Activated CD4-positive, alpha-beta T cell treated with anti-CD3 and anti-CD28 coated beads, Interleukin-2, Interleukin-6, amounts not matched to agents 100 ng/mL and 50 ng/mL, durations not matched to agents 16 hours and 8 hours (primary cell): ENCODE data around the gene GRIK3.

Experiments used
- DNase-seq: peaks from one replicate; pipeline ENCODE4 v3.0.0-alpha.2; 2020

Gene GRIK3

DNA sequence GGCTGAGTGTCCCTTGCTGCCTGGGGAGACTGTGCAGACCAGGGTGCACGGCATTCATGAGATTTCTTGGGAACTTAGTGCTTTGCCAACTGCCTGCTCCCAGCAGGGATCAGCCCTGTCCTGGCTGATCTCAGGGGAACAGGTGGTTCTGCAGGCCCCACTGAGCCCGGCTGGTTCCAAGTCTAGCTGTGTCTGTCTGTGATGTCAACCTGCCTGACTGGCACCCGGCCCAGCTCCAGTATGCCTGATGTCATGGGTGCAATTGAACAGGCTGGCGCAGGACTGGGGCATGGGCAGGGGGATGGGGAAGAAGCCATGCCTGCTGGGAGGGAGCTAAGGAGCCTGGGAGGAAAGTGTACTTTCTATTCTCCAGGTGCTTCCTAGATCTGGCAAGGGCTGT is 227.1 kb downstream of the GRIK3 start:
- no peak for DNase-seq

DNA sequence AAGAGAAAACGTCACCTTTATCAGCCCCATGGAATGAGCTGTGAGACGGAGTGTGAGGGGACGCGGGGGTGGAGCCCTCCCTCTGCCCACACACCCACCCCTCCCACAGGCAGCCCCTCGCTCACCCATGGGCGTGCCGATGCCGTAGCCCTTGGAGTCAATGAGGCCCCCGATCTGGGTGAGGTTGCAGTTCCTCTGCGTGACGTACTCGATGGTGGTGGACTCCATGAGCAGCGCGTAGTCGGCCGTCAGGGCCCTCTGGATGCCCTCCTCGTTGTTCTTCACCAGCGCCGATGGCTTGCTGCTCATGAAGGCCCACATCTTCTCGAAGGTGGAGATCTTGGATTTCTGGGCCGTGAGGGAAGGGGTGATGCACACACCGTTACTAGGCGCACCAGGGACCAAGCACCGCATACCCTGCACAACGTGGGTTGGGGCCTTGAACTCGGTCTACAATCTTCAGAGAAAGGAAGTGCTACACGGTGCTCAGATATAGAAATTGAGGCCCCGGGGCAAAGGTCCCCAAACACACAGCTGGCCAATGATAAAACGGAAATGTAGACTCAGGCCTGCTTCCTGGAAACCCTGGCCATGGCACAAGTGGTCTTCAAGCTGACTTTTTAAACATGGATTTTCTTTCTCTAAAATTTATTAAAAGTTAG is 228.2 kb downstream of the GRIK3 start:
- no peak for DNase-seq

DNA sequence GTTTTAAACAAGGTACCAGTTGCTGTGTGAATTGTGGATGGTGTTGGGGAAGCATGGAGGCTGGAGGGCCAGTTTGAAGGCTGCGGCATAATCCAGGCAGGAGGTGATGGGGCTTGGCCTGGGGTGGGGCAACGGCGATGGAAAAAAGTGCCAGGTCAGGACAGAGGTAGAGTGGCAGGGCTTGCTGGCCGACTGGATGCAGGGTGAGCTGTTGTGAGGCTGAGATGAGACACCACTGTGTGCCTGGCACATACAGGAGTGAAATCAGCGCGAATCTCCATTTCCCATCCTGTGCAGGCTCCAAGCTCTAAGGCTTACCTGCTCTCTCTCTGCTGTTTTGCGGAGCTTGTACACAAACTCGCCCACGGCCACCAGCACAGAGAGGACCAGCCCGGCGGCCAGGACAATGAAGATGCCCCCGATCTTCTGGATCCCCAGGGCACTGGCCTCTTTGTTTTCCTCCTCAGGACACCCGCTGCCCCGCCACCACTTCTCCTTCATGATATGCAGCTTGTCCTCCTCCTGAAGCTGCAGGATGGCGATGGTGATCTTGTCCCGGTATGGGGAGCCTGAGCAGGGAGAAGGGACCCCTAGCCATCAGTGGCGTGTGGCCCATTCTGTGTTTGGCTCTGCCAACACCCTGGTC is 229.5 kb downstream of the GRIK3 start:
- DNase-seq, result no peak

DNA sequence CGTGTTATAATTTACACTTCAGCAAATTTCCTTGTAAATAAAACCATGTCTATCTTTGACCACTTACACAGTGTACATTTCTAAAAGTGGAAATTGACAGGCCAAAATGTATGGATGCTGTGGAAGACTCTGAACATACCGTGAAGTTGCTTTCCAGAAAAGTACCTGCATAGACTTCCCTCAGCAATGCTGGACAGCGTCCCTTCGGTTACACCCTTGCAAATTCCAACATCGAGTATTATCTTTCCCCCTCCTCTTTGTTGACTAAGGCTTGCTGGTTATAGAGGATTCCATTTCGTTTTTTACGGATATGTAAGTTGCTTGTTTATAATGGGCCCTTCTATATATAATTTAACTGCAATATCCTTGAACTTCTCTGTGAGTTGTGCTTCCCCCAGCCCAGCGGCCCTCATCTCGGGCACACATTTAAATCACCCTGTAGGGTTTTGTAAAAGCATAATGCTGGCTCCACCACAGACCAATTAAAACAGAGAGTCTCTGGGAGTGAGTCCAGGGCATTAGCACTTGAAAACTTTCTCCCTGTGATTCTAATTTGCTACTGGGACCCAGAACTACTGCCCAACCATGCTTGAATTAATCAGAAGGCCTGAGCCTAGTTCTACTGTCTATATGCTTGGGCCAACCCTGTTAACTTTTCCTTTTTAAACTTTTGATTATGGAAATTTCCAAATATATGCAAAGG is 230.3 kb downstream of the GRIK3 start:
- no peak for DNase-seq

DNA sequence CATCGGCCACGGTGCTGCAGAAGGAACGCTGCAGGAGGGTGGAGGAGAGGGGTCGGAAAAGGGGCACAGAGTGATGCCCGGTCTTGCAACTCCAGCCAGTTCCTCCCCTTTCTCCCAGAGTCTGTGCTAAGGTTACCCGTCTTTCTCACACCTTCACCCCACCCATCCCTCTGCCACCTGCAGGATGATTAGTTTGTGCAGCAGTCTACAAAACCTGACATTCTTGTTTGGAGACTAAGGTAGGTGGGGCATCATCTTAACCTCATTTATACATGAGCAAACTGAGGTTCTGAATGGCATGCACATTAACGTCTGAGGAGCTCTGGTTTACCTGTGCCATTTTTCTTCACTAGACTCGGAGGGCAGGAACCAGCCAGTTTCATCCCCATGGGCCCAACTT is 232.3 kb downstream of the GRIK3 start:
- DNase-seq, result no peak

DNA sequence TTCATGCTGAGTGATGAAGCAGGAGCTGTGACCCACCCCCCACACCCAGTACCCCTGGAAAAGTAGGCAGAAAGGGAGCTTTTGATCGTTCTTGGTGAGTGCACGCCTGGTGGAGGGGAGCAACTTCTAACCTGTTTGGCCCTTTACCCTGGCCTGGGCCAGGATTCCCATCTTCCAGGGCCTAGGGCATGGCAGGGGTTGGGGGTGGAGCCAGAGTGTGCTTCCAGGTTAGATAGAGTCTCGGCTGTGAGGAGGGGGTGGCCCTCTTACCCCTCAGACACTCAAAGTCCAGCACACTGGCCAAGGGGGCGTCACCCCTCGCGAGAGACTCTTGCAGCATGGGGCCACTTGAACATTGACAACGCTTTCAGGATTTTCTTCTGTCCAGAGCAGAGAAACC is 236.6 kb downstream of the GRIK3 start:
- no peak for DNase-seq

GRCh38 chr1:36796733-36797132 is 237.6 kb downstream of the GRIK3 start:
- DNase-seq, result no peak

DNA sequence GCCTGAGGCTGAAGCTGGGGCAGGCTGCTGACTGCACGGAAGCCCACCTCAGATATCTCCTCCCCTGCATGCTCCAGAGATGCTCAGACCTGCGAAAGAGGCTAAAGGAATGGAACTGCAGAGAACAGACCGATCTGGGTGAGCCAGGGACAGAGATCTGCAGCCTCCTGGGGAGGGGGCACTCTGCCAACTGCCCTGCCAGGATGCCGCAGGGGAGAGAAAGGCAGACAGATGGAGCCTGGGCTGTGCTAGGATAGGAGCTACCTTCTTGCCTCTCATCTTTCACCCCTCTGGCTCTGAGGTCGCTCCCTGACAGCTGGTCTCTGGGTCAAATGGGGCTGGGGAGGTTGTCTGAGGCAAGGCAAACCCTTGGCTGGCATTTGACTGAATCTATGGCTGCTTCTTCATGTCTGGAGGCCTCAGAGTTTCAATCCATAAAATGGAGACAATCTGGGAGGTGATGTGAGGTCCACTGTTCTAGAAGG is 238.2 kb downstream of the GRIK3 start:
- DNase-seq, result no peak

DNA sequence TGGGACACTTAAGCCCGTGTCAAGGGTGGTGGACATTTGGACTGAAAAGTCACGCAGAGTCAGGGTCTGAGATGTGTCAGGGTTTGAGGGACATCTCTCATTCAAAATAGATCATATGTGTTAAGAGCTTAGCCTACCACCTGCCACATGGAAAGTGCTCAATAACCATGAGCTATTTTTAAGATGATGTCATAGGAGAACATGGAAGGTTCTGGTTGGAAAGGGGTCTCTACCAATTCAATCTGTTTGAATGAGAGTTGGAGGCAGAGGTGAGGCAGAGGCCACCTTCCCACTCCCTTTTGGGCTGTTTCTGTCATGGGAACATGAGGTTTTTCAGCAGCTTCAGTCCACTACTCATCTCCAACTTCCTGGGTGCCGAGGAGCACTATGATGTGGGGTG is 239.9 kb downstream of the GRIK3 start:
- no peak for DNase-seq

DNA sequence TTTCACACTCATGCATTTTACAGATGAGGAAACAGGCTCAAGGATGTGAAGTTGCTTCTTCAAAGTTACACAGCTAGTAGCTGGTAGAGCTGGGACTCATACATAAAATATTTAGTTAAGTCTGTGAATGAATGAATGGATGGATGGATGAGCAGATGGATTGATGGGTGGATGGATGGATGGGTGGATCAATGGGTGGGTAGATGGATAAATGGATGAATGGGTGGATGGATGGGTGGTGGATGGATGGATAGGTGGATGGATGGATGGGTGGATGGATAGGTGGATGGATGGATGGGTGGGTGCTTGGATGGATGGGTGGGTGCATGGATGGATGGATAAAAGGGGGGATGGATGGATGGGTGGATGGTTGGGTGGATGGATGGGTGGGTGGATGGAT is 240.9 kb downstream of the GRIK3 start:
- no peak for DNase-seq

- no peak for DNase-seq
Measured at GRCh38 chr1:36792292-36792691, 242.0 kb downstream of the GRIK3 start.

DNA sequence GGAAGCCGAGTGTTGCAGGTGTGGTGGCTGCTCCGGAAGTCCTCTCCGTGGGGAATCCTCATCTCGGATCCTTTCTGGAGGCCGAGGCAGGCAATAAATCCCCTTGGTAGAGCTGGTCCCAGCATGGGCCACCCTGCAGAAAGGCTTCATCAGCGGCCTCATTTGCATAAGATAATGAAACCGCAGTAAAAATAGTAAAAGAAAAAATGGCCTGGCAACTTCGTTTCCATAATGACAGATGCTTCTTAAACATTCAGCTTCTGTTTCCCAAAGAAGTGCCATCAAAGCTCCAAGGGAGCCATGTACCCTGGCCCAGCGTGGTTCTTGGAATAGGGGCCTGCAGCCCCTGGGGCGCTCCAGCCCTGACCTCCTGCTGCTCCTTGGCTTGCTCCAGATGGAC is 244.1 kb downstream of the GRIK3 start:
- no peak for DNase-seq

DNA sequence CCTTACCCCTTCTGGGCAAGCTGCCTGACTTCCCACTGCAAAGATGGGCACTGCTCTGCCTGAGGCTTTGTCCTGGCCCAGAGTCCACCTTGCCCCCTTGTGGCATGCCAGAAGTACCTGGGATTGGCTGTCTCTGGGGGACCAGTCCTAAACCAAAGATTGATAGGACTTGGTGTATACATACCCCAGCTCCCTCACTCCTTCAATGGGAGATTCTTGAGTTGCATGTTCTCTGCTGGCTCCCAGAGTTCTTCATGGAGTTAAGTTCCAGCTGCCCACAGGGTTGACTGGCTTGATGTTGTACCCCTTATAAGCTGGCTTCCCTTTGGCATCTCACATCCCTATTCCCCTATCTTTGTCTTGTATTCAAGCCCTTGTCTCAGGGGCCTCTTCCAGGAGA is 244.8 kb downstream of the GRIK3 start:
- DNase-seq, result no peak

DNA sequence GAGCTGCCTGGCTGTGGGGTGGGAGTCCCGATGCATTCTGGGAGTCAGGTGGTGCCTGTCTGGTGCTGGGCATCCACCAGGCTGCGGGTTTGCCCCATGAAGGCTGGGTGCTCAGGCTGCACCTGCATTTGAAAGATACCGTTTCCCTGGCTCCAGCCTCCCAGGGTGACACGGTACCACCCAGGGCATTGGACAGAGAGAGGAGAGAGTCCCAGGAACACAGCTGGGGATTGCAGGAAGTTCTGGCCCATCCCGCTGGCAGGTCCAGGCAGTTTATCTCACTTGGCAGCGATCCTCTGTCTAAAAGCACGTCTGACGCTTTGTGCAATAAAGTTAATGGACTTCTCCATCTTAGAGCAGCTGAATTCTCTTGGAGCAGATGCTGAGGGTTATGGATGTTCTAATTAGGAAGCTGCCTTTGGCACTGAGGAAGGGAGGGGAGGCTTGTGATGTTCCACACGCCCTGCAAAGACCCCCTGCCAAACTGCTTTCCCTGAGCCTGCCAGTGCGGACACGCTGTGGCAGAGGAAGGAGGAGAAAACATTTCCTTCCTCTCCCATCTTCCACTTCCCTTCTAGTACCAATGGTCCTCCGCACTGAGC is 246.9 kb downstream of the GRIK3 start:
- DNase-seq, result no peak

DNA sequence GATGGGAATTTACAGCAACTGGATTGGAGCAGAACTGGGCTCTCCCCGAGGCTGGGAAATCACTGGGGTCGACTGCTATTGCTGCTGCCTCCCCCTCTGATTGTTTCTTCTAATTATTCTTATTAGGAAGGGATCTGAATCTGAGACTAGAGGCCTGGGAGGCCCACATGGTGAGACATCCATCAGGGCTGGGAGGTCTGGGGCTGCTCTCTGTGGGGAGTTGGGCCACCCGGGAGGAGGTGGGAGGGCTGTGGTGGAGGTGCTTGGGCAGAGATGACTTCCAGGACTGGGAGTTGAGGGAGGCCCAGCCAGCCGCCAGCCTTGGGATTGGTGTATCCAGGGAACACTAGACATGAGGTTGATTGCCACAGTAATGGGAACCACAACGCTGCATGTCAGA is 247.9 kb downstream of the GRIK3 start:
- no peak for DNase-seq

DNA sequence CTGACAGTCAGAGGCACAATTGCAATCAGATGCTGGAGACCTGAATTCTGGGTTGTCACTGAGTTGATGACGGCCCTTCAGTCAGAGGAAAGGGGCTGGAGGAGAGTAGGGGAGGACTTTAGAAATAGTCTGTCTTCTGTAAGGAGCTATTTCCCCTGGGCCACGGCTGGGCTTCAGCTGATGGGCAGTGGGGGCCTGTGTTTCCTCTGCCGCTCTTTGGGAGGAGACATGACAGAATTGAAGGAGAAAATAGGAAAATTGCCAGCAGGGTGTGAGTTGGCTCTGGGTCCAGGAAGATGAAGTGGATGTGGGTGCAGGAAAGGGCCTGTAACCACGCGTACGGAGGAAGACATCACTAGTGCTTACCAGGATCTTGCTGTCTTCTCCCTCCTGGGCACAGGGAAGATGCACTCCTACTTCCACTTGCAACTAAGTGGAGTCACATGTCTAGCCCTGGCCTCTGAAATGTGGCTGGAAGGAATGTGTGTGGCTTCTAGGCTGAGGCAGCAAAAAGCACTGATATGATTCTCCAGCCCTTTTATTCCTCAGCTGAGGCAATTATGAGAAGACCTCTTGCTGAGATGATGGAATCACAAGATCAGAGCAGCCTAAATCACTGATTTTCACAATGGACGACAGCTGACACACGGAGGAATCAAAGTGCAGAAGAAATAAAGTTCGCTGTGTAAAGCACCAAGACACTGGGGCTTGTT is 250.0 kb downstream of the GRIK3 start:
- DNase-seq, result no peak

DNA sequence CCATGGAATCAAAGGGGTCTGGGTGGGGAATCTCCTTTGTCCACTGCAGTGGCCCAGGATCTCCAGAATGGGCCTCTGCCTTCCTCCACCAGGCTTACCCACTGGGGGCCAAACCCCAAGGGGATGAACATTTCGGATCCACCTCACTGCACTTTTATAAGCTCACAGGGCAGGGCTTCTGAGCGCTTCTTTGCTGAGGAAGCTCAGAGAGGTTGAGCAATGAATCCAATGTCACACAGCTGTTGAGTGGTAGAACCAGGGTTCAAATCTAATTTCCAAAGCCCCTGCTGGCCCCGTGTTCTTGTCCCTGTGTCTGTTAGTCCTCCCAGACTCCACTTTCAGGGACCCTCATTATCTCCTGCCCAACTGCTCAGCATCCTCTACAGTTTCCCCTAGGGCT is 250.8 kb downstream of the GRIK3 start:
- DNase-seq, result no peak

- DNase-seq, result no peak
Measured at GRCh38 chr1:36782785-36783184, 251.5 kb downstream of the GRIK3 start.

GRCh38 chr1:36782085-36782484 is 252.2 kb downstream of the GRIK3 start:
- DNase-seq, result no peak

DNA sequence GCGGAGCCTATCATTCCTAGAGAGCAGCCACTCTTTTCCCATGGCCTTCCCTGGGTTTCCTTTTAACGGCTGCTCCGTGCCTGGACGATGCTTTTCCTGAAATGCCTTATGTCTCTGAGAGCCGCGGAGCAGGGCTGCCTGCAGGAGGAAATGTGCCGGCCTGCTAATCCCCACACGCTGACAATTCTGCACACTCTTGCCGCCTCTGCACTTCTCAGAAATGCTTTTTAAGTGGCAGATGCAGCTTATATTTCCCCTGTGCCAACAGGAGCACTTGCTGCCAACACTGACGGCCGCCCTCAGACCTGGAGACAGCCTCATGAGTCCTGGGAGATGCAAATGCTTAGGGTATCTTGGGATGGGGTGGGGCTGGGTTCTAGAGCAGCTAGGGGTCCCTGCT is 253.2 kb downstream of the GRIK3 start:
- no peak for DNase-seq

DNA sequence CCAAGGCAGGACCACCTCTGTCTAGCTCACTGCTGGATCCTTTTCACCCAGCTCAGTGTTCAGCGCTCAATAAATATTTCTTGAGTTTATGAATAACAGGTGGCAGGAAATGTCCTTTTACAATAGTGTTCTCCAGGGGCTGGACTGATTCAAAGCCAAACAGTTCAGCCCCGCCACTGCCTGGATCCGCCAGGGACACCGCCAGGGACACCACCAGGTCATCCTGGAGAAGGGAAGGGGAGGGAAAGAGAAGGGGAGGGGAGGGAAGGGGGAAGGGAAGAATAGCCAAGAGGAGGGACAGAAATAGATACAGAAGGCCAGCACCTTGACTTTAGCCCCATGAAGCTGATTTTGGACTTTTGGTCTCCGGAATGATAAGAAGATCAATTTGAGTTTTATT is 255.6 kb downstream of the GRIK3 start:
- no peak for DNase-seq

DNA sequence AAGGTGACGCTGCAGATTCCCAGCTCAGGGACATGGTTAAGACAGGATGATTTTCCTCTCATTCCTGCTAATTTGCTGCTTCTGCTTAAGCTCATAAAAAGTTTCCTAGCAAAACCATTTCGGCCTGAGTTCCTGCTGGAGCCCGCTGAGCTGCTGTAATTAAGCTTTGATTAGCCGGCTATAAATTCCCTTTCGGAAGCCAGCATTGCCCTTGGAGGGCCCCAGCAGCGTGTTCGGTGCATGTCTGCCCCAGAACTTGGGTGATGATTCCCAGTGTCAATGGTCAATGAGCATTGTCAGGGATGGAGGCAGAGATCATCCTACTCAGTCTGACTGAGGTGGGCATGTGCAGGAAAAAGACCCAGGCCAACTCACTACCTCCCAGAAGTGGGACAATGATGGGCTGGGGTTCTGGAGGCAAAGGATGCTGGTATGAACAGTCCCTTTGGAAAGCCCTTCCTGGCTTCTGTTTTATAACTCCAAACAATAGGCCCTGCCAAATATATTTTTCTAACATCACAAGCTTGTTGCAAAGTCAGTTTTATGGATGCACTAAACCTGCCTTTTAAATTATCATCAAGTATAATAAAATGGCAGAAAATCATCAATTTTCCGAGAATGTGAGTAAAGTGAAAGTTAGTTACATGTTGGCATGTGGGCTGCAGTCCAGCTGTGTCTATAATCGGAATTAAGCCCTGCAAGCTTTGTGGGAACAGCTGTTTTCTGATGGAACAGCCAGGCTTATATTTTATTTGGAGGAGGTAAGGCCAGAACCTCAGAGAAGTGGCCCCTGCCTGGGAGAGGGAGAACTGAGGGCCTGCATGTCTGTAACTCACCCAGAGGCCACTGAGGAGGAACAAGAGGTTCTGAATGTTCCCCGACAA is 257.1 kb downstream of the GRIK3 start:
- no peak for DNase-seq
